Transverse colon (tissue), 4 donors: ENCODE measurements around the gene FAF2.

ENCODE experiments used
- CTCF ChIP-seq, 5 experiments: fragments of 200-600 bp in 3 of 5; fragments of 450-650 bp in 2 of 5; sonication (generic) in 3 of 5; IDR thresholded peaks; 1 replicate in 2 of 5; 2 replicates in 3 of 5; pipeline ENCODE4 v1.5.1; 2016 to 2017; ENCODE audit warnings: antibody characterized with exemption in 5 of 5, inconsistent platforms in 3 of 5, mild to moderate bottlenecking in 2 of 5, moderate library complexity in 1 of 5
- EP300 ChIP-seq: sonication (generic); formaldehyde crosslinking; IDR thresholded peaks from one replicate; pipeline ENCODE4 v1.6.1; 2017; ENCODE audit warnings: antibody characterized with exemption, low read depth
- POLR2A ChIP-seq: fragments of 450-650 bp; IDR thresholded peaks from one replicate; pipeline ENCODE4 v1.6.1; 2016; ENCODE audit warnings: antibody characterized with exemption, mild to moderate bottlenecking, moderate library complexity
- POLR2AphosphoS5 ChIP-seq, 3 donors: sonication (generic); formaldehyde crosslinking; IDR thresholded peaks; one replicate each; pipeline ENCODE4 v1.6.1; 2016; ENCODE audit warnings: antibody characterized with exemption in 3 of 3

GRCh38 chr5:176530983-176531901 lies 83.1 kb downstream of the FAF2 start:
- TF ChIP-seq POLR2AphosphoS5 (IDR thresholded peaks at IDR 0.05) (no peak), CTCF (IDR thresholded peaks at IDR 0.05) (no peak), POLR2A (no peak), EP300 (no peak)
